Peyer's patch (tissue), 4 donors: ENCODE measurements around the gene NLRP3. TPM values are rescaled to one million over a fixed set of nuclear protein-coding genes. Genes with fewer than 3 reads are reported as not detected.
A peak's percentile ranks its signal among the peaks of the same experiment; 100 is the strongest.

Source experiments
- DNase-seq, 3 donors: peaks; one replicate each; pipeline ENCODE4 v3.0.0-alpha.2; 2017 to 2019
- H3K27ac ChIP-seq, 4 donors: fragments of 200-600 bp; sonication (generic); one replicate each; pipeline ENCODE4 v1.5.1; 2016 to 2019
- H3K27me3 ChIP-seq, 2 donors: fragments of 200-600 bp; sonication (generic); one replicate each; pipeline ENCODE4 v1.5.1; 2019
- H3K36me3 ChIP-seq, 3 donors: fragments of 200-600 bp; sonication (generic); one replicate each; pipeline ENCODE4 v1.5.1; 2016 to 2019
- H3K4me1 ChIP-seq, 4 donors: fragments of 200-600 bp; sonication (generic); one replicate each; pipeline ENCODE4 v1.5.1; 2016 to 2019
- H3K4me3 ChIP-seq, 4 donors: fragments of 200-600 bp; sonication (generic); 1 replicate in 3 of 4; 2 replicates in 1 of 4; pipeline ENCODE4 v1.5.1; 2016 to 2019; ENCODE audit warnings: mild to moderate bottlenecking in 1 of 4
- H3K9me3 ChIP-seq, 4 donors: fragments of 200-600 bp; sonication (generic); one replicate each; pipeline ENCODE4 v1.5.1; 2016 to 2019; ENCODE audit warnings: mild to moderate bottlenecking in 1 of 4
- CTCF ChIP-seq, 6 experiments: fragments of 450-650 bp in 4 of 6; fragments of 200-600 bp in 2 of 6; sonication (generic) in 1 of 6; IDR thresholded peaks; one replicate each; pipeline ENCODE4 v1.5.1; 2017 to 2019; ENCODE audit warnings: antibody characterized with exemption in 6 of 6, mild to moderate bottlenecking in 3 of 6, moderate library complexity in 1 of 6
- POLR2A ChIP-seq, 2 donors: fragments of 450-650 bp; IDR thresholded peaks; one replicate each; pipeline ENCODE4 v1.5.1; 2017; ENCODE audit warnings: antibody characterized with exemption in 2 of 2, mild to moderate bottlenecking in 2 of 2, moderate library complexity in 2 of 2
- total RNA-seq, 4 donors: library from RNA; depleted of rRNA; stranded (reverse); fragments of >200 nt; gene quantifications; one replicate each; pipeline ENCODE4 v1.1.0, GENCODE V29; 2016

The NLRP3 gene
- total RNA-seq, 4 donors from 2014 or later: 0.47 to 9.1 (median 0.67) TPM; not detected in 1

GRCh38 chr1:247435759-247436147 lies 19.8 kb downstream of the NLRP3 start:
- Histone ChIP-seq H3K36me3 (no peaks in the 10 kb centered on the region), H3K9me3 (no peaks in the 10 kb centered on the region), H3K4me1 (peaks cover 0 to 5% (median 2%) of the 10 kb centered on the region in 4 donors), H3K27ac (no peak overlapping the region), H3K4me3 (no peak overlapping the region), H3K27me3 (no peaks in the 10 kb centered on the region)
- TF ChIP-seq POLR2A (IDR thresholded peaks at IDR 0.05) (no peak), CTCF (IDR thresholded peaks at IDR 0.05) (no peak)
- DNase-seq: no peak

- Histone ChIP-seq H3K4me3 (no peak overlapping the region), H3K27ac (peak overlapping the region in 2 of 4 donors; percentile 43 to 74)
- DNase-seq: peak in 2 of 3 donors; percentile 63 to 80
Observed at GRCh38 chr1:247437551-247438505, 21.9 kb downstream of the NLRP3 start.

GRCh38 chr1:247440001-247440620 lies 24.1 kb downstream of the NLRP3 start:
- Histone ChIP-seq H3K4me1 (peaks cover 0 to 5% (median 2%) of the 10 kb centered on the region in 4 donors), H3K27ac (peak overlapping the region in 1 of 4 donors; percentile 27), H3K36me3 (no peaks in the 10 kb centered on the region), H3K27me3 (no peaks in the 10 kb centered on the region), H3K4me3 (no peak overlapping the region), H3K9me3 (no peaks in the 10 kb centered on the region)
- no peak for TF ChIP-seq CTCF (IDR thresholded peaks at IDR 0.05)
- no peak for TF ChIP-seq POLR2A (IDR thresholded peaks at IDR 0.05)
- DNase-seq: peak in 1 of 3 donors; percentile 49

More at GRCh38 chr1:247437551-247438505, 21.9 kb downstream of the NLRP3 start:
- Histone ChIP-seq H3K36me3 (no peaks in the 10 kb centered on the region), H3K9me3 (no peaks in the 10 kb centered on the region), H3K27me3 (no peaks in the 10 kb centered on the region), H3K4me1 (peaks cover 0 to 5% (median 2%) of the 10 kb centered on the region in 4 donors)
- TF ChIP-seq CTCF (IDR thresholded peaks at IDR 0.05) (no peak), POLR2A (IDR thresholded peaks at IDR 0.05) (no peak)

- H3K27ac ChIP-seq: no peak overlapping the region
- no peaks in the 10 kb centered on the region for H3K9me3 ChIP-seq
- H3K36me3 ChIP-seq: no peaks in the 10 kb centered on the region
- no peak overlapping the region for H3K4me3 ChIP-seq
- no peaks in the 10 kb centered on the region for H3K27me3 ChIP-seq
- H3K4me1 ChIP-seq: peaks cover 0 to 5% (median 2%) of the 10 kb centered on the region in 4 donors
- no peak for DNase-seq
- TF ChIP-seq CTCF (IDR thresholded peaks at IDR 0.05): no peak
- TF ChIP-seq POLR2A (IDR thresholded peaks at IDR 0.05): no peak
Observed at GRCh38 chr1:247441606-247442005, 25.6 kb downstream of the NLRP3 start.

- H3K36me3 ChIP-seq: no peaks in the 10 kb centered on the region
- DNase-seq: no peak
- no peak for TF ChIP-seq CTCF (IDR thresholded peaks at IDR 0.05)
- TF ChIP-seq POLR2A (IDR thresholded peaks at IDR 0.05): no peak
- H3K4me1 ChIP-seq: peaks cover 0 to 5% (median 2%) of the 10 kb centered on the region in 4 donors
- no peaks in the 10 kb centered on the region for H3K27me3 ChIP-seq
- no peaks in the 10 kb centered on the region for H3K9me3 ChIP-seq
- H3K27ac ChIP-seq: no peak overlapping the region
- H3K4me3 ChIP-seq: no peak overlapping the region
Observed at GRCh38 chr1:247442164-247442563, 26.2 kb downstream of the NLRP3 start.
